Progenitor cell of endocrine pancreas (in vitro differentiated cells): ENCODE results near the gene ZNF148. TPM values are rescaled to one million over a fixed set of nuclear protein-coding genes. Genes with fewer than 3 reads are reported as not detected.

Experiments used
- DNase-seq: peaks from one replicate; pipeline ENCODE4 v3.0.0; 2021; ENCODE audit warnings: low spot score; ENCODE audit not compliant: unreplicated experiment
- H3K27ac Mint-ChIP-seq: 2 replicates; pipeline ENCODE4 v1.8.0; 2021; ENCODE audit warnings: mild to moderate bottlenecking, moderate library complexity, mixed read lengths
- H3K27me3 Mint-ChIP-seq: 2 replicates; pipeline ENCODE4 v1.8.0; 2021; ENCODE audit warnings: mixed read lengths
- H3K36me3 Mint-ChIP-seq: 2 replicates; pipeline ENCODE4 v1.8.0; 2022; ENCODE audit warnings: mixed read lengths; ENCODE audit not compliant: insufficient read depth
- H3K4me1 Mint-ChIP-seq: 2 replicates; pipeline ENCODE4 v1.8.0; 2021; ENCODE audit warnings: low read depth, mixed read lengths
- H3K4me3 Mint-ChIP-seq: 2 replicates; pipeline ENCODE4 v1.8.0; 2021; ENCODE audit warnings: low read depth, mild to moderate bottlenecking, moderate library complexity, mixed read lengths
- H3K9me3 Mint-ChIP-seq: 2 replicates; pipeline ENCODE4 v1.8.0; 2021; ENCODE audit warnings: low read depth, mixed read lengths
- CTCF ChIP-seq: fragments of 200-600 bp; sonication (generic); IDR thresholded peaks from one replicate; pipeline ENCODE4 v1.5.0; 2021; ENCODE audit warnings: antibody characterized with exemption, mild to moderate bottlenecking; ENCODE audit not compliant: unreplicated experiment
- total RNA-seq: library from RNA; stranded (reverse); gene quantifications from 2 replicates; pipeline ENCODE4 v1.2.1, GENCODE V29; 2021

ZNF148 gene
- total RNA-seq, 1 donor from 2014 or later, result 48.6 TPM

- Mint-ChIP-seq H3K4me3 (no peak overlapping the region), H3K4me1 (peaks cover 8% of the 10 kb centered on the region), H3K9me3 (no peaks in the 10 kb centered on the region), H3K27ac (no peak overlapping the region), H3K27me3 (no peaks in the 10 kb centered on the region), H3K36me3 (no peaks in the 10 kb centered on the region)
- DNase-seq, result no peak
- TF ChIP-seq CTCF, result no peak
Measured at GRCh38 chr3:125382298-125382697, 7.2 kb upstream of the ZNF148 start.

GRCh38 chr3:125381743-125382142 is 6.6 kb upstream of the ZNF148 start:
- peaks cover 8% of the 10 kb centered on the region for H3K4me1 Mint-ChIP-seq
- no peaks in the 10 kb centered on the region for H3K27me3 Mint-ChIP-seq
- no peak for TF ChIP-seq CTCF
- H3K27ac Mint-ChIP-seq, result no peak overlapping the region
- H3K4me3 Mint-ChIP-seq, result no peak overlapping the region
- no peaks in the 10 kb centered on the region for H3K36me3 Mint-ChIP-seq
- H3K9me3 Mint-ChIP-seq, result no peaks in the 10 kb centered on the region
- no peak for DNase-seq

GRCh38 chr3:125381314-125381713 is 6.2 kb upstream of the ZNF148 start:
- H3K4me1 Mint-ChIP-seq, result peaks cover 8% of the 10 kb centered on the region
- H3K36me3 Mint-ChIP-seq, result no peaks in the 10 kb centered on the region
- H3K27me3 Mint-ChIP-seq, result no peaks in the 10 kb centered on the region
- no peak overlapping the region for H3K27ac Mint-ChIP-seq
- H3K9me3 Mint-ChIP-seq, result no peaks in the 10 kb centered on the region
- no peak for TF ChIP-seq CTCF
- DNase-seq, result no peak
- H3K4me3 Mint-ChIP-seq, result no peak overlapping the region

- no peaks in the 10 kb centered on the region for H3K36me3 Mint-ChIP-seq
- DNase-seq, result no peak
- H3K27me3 Mint-ChIP-seq, result no peaks in the 10 kb centered on the region
- H3K9me3 Mint-ChIP-seq, result no peaks in the 10 kb centered on the region
- no peak for TF ChIP-seq CTCF
- H3K4me3 Mint-ChIP-seq, result no peak overlapping the region
- peaks cover 13% of the 10 kb centered on the region for H3K4me1 Mint-ChIP-seq
- H3K27ac Mint-ChIP-seq, result no peak overlapping the region
Measured at GRCh38 chr3:125379483-125379882, 4.4 kb upstream of the ZNF148 start.

- H3K36me3 Mint-ChIP-seq, result no peaks in the 10 kb centered on the region
- H3K27ac Mint-ChIP-seq, result peak overlapping the region; percentile 57
- no peaks in the 10 kb centered on the region for H3K9me3 Mint-ChIP-seq
Measured at GRCh38 chr3:125378762-125379161, 3.6 kb upstream of the ZNF148 start.

More at GRCh38 chr3:125378762-125379161, 3.6 kb upstream of the ZNF148 start:
- H3K27me3 Mint-ChIP-seq, result no peaks in the 10 kb centered on the region
- DNase-seq, result no peak
- H3K4me3 Mint-ChIP-seq, result no peak overlapping the region
- peaks cover 19% of the 10 kb centered on the region for H3K4me1 Mint-ChIP-seq
- TF ChIP-seq CTCF, result no peak
